Rectal smooth muscle tissue (tissue), 1 donor: ENCODE results near the gene CIITA.

Source experiments
- H3K27ac ChIP-seq: one replicate; pipeline ENCODE4 v1.7.0; 2013; ENCODE audit warnings: low read depth, low read length, inconsistent platforms
- H3K27me3 ChIP-seq: one replicate; pipeline ENCODE4 v1.7.0; 2013; ENCODE audit warnings: low read length; ENCODE audit not compliant: control insufficient read depth, insufficient read depth
- H3K36me3 ChIP-seq: one replicate; pipeline ENCODE4 v1.7.0; 2013; ENCODE audit warnings: low read length; ENCODE audit not compliant: control insufficient read depth, insufficient read depth
- H3K4me1 ChIP-seq: one replicate; pipeline ENCODE4 v1.7.0; 2013; ENCODE audit warnings: low read length; ENCODE audit not compliant: control insufficient read depth, insufficient read depth
- H3K4me3 ChIP-seq: one replicate; pipeline ENCODE4 v1.7.0; 2013; ENCODE audit warnings: low read length
- H3K9ac ChIP-seq: one replicate; pipeline ENCODE4 v1.7.0; 2013; ENCODE audit warnings: low read length

Gene CIITA

GRCh38 chr16:10876315-10876714 is 687 bp upstream of the CIITA start:
- H3K36me3 ChIP-seq, result no peaks in the 10 kb centered on the region
- no peak overlapping the region for H3K27ac ChIP-seq
- no peak overlapping the region for H3K4me3 ChIP-seq
- H3K27me3 ChIP-seq, result peaks cover 3% of the 10 kb centered on the region
- H3K4me1 ChIP-seq, result peaks cover 3% of the 10 kb centered on the region
- no peak overlapping the region for H3K9ac ChIP-seq

GRCh38 chr16:10877472-10877946 is 507 bp downstream of the CIITA start:
- no peaks in the 10 kb centered on the region for H3K36me3 ChIP-seq
- peak overlapping the region; percentile 35 for H3K4me3 ChIP-seq
- H3K4me1 ChIP-seq, result peaks cover 3% of the 10 kb centered on the region
- H3K27me3 ChIP-seq, result peaks cover 3% of the 10 kb centered on the region
- H3K27ac ChIP-seq, result no peak overlapping the region
- H3K9ac ChIP-seq, result no peak overlapping the region

- Histone ChIP-seq H3K27me3 (peaks cover 3% of the 10 kb centered on the region), H3K36me3 (no peaks in the 10 kb centered on the region), H3K4me3 (peak overlapping the region; percentile 82), H3K27ac (no peak overlapping the region), H3K4me1 (peaks cover 3% of the 10 kb centered on the region), H3K9ac (no peak overlapping the region)
These were observed 1.3 kb downstream of the CIITA start for GRCh38 chr16:10878328-10878643.

- Histone ChIP-seq H3K27me3 (peaks cover 3% of the 10 kb centered on the region), H3K4me3 (peak overlapping the region; percentile 82), H3K4me1 (peaks cover 3% of the 10 kb centered on the region), H3K9ac (peak overlapping the region; percentile 43), H3K36me3 (no peaks in the 10 kb centered on the region), H3K27ac (no peak overlapping the region)
These were observed 1.9 kb downstream of the CIITA start for GRCh38 chr16:10878644-10879501.

- no peak overlapping the region for H3K27ac ChIP-seq
- H3K4me1 ChIP-seq, result peaks cover 3% of the 10 kb centered on the region
- no peaks in the 10 kb centered on the region for H3K36me3 ChIP-seq
- H3K27me3 ChIP-seq, result peaks cover 3% of the 10 kb centered on the region
- peak overlapping the region; percentile 82 for H3K4me3 ChIP-seq
- H3K9ac ChIP-seq, result no peak overlapping the region
These were observed 2.9 kb downstream of the CIITA start for GRCh38 chr16:10879681-10880589.

- no peak overlapping the region for H3K4me3 ChIP-seq
- H3K36me3 ChIP-seq, result no peaks in the 10 kb centered on the region
- H3K27ac ChIP-seq, result no peak overlapping the region
- H3K9ac ChIP-seq, result no peak overlapping the region
- H3K4me1 ChIP-seq, result peaks cover 3% of the 10 kb centered on the region
- H3K27me3 ChIP-seq, result peaks cover 3% of the 10 kb centered on the region
These were observed 3.8 kb downstream of the CIITA start for GRCh38 chr16:10880594-10881452.

GRCh38 chr16:10881479-10882030 is 4.6 kb downstream of the CIITA start:
- Histone ChIP-seq H3K36me3 (no peaks in the 10 kb centered on the region), H3K27ac (no peak overlapping the region), H3K4me3 (no peak overlapping the region), H3K4me1 (peaks cover 3% of the 10 kb centered on the region), H3K27me3 (peaks cover 3% of the 10 kb centered on the region), H3K9ac (no peak overlapping the region)

GRCh38 chr16:10883004-10883403 is 6.0 kb downstream of the CIITA start:
- Histone ChIP-seq H3K36me3 (no peaks in the 10 kb centered on the region), H3K9ac (no peak overlapping the region), H3K27me3 (peaks cover 3% of the 10 kb centered on the region), H3K27ac (no peak overlapping the region), H3K4me1 (peaks cover 3% of the 10 kb centered on the region), H3K4me3 (no peak overlapping the region)

- Histone ChIP-seq H3K4me1 (no peaks in the 10 kb centered on the region), H3K36me3 (no peaks in the 10 kb centered on the region), H3K27me3 (no peaks in the 10 kb centered on the region), H3K27ac (no peak overlapping the region), H3K9ac (no peak overlapping the region), H3K4me3 (no peak overlapping the region)
These were observed 8.2 kb downstream of the CIITA start for GRCh38 chr16:10885246-10885645.

GRCh38 chr16:10888320-10888937 is 11.4 kb downstream of the CIITA start:
- no peaks in the 10 kb centered on the region for H3K4me1 ChIP-seq
- H3K4me3 ChIP-seq, result no peak overlapping the region
- H3K27ac ChIP-seq, result no peak overlapping the region
- H3K36me3 ChIP-seq, result no peaks in the 10 kb centered on the region
- no peak overlapping the region for H3K9ac ChIP-seq
- no peaks in the 10 kb centered on the region for H3K27me3 ChIP-seq

- H3K9ac ChIP-seq, result no peak overlapping the region
- H3K36me3 ChIP-seq, result no peaks in the 10 kb centered on the region
- H3K4me3 ChIP-seq, result no peak overlapping the region
- H3K4me1 ChIP-seq, result no peaks in the 10 kb centered on the region
- no peak overlapping the region for H3K27ac ChIP-seq
- H3K27me3 ChIP-seq, result no peaks in the 10 kb centered on the region
These were observed 12.9 kb downstream of the CIITA start for GRCh38 chr16:10889855-10890254.
